SK-N-MC (cell line): ENCODE measurements around the gene RNF112.

Experiments
- EZH2 ChIP-seq: fragments of 200-600 bp; sonication (generic); IDR thresholded peaks from one replicate; pipeline ENCODE4 v1.6.1; 2017; ENCODE audit warnings: antibody characterized with exemption
- POLR2AphosphoS5 ChIP-seq: IDR thresholded peaks from 2 replicates; pipeline ENCODE4 v1.6.1; 2012; ENCODE audit warnings: mild to moderate bottlenecking, low read depth, low read length, borderline replicate concordance

- TF ChIP-seq EZH2 (no peak), POLR2AphosphoS5 (no peak)
Observed at GRCh38 chr17:19445105-19445504, 34.1 kb downstream of the RNF112 start.
